AG10803 (cell line): ENCODE measurements around the gene SPRED1.

Source experiments
- DNase-seq: peaks from one replicate; pipeline ENCODE4 v3.0.0; 2010; ENCODE audit warnings: low read depth
- H3K4me3 ChIP-seq: 2 replicates; pipeline ENCODE4 v1.5.1; 2011; ENCODE audit warnings: mild to moderate bottlenecking, low read length, control low read depth
- CTCF ChIP-seq: conservative IDR thresholded peaks from 2 replicates; pipeline ENCODE4 v1.5.1; 2011; ENCODE audit warnings: mild to moderate bottlenecking, low read length, control low read depth, inconsistent platforms

SPRED1 gene

GRCh38 chr15:38304481-38304880 is 51.8 kb downstream of the SPRED1 start:
- no peak for TF ChIP-seq CTCF
- peak; percentile 46 for DNase-seq
- no peak overlapping the region for H3K4me3 ChIP-seq

- DNase-seq, result no peak
- no peak for TF ChIP-seq CTCF
- no peak overlapping the region for H3K4me3 ChIP-seq
Measured at GRCh38 chr15:38307251-38307650, 54.6 kb downstream of the SPRED1 start.

- no peak for DNase-seq
- no peak for TF ChIP-seq CTCF
- no peak overlapping the region for H3K4me3 ChIP-seq
Measured at GRCh38 chr15:38307861-38308641, 55.4 kb downstream of the SPRED1 start.

GRCh38 chr15:38308797-38309196 is 56.2 kb downstream of the SPRED1 start:
- no peak for TF ChIP-seq CTCF
- no peak overlapping the region for H3K4me3 ChIP-seq
- no peak for DNase-seq

GRCh38 chr15:38312190-38312589 is 59.6 kb downstream of the SPRED1 start:
- no peak for DNase-seq
- no peak overlapping the region for H3K4me3 ChIP-seq
- no peak for TF ChIP-seq CTCF

- peak; percentile 54 for DNase-seq
- TF ChIP-seq CTCF, result no peak
- H3K4me3 ChIP-seq, result no peak overlapping the region
Measured at GRCh38 chr15:38316311-38316710, 63.7 kb downstream of the SPRED1 start.

- H3K4me3 ChIP-seq, result no peak overlapping the region
- no peak for DNase-seq
- no peak for TF ChIP-seq CTCF
Measured at GRCh38 chr15:38320181-38320580, 67.5 kb downstream of the SPRED1 start.
